SK-N-SH treated with all-trans-retinoic acid at 6 μM for 48 hours (cell line): ENCODE results near the gene CHST9.
"Not testable (repeated sequence)": the region's sequence is repeated elsewhere in the genome, so short reads cannot be mapped to it uniquely, and the experiment has no call there.

ENCODE experiments used
- ATAC-seq: fragments of 200-7000 bp; cut with Tn5 transposase; 3 replicates; pipeline ENCODE4 v1.9.1; 2020; ENCODE audit warnings: mild to moderate bottlenecking, moderate library complexity
- ARNTL ChIP-seq: fragments of 450-650 bp; formaldehyde crosslinking; IDR thresholded peaks from 2 replicates; pipeline ENCODE4 v1.5.0; 2020; ENCODE audit warnings: low read depth, mild to moderate bottlenecking, moderate library complexity, borderline replicate concordance
- BACH2 ChIP-seq: fragments of 250-450 bp; sonication (Bioruptor Pico); IDR thresholded peaks from 2 replicates; pipeline ENCODE4 v1.9.0; 2021; ENCODE audit warnings: mild to moderate bottlenecking, borderline replicate concordance
- CREB5 ChIP-seq: fragments of 250-450 bp; sonication (Bioruptor Pico); IDR thresholded peaks from 2 replicates; pipeline ENCODE4 v1.5.1; 2020; ENCODE audit warnings: low read depth, mild to moderate bottlenecking, moderate library complexity
- CSDC2 ChIP-seq: fragments of 250-450 bp; sonication (Bioruptor Pico); IDR thresholded peaks from 2 replicates; pipeline ENCODE4 v1.5.0; 2020; ENCODE audit warnings: mild to moderate bottlenecking, moderate library complexity
- CSRNP3 ChIP-seq: fragments of 250-450 bp; sonication (Bioruptor Pico); IDR thresholded peaks from 2 replicates; pipeline ENCODE4 v1.5.1; 2021; ENCODE audit warnings: mild to moderate bottlenecking, moderate library complexity
- ESRRG ChIP-seq: fragments of 250-450 bp; sonication (Bioruptor Pico); IDR thresholded peaks from 2 replicates; pipeline ENCODE4 v1.6.1; 2021; ENCODE audit warnings: mild to moderate bottlenecking
- GLIS3 ChIP-seq: fragments of 250-450 bp; sonication (Bioruptor Pico); IDR thresholded peaks from 2 replicates; pipeline ENCODE4 v1.5.0; 2020; ENCODE audit warnings: mild to moderate bottlenecking, moderate library complexity
- ISL1 ChIP-seq: fragments of 250-450 bp; sonication (Bioruptor Pico); IDR thresholded peaks from 2 replicates; pipeline ENCODE4 v2.1.2; 2022; ENCODE audit warnings: mild to moderate bottlenecking, moderate library complexity
- OSR1 ChIP-seq: fragments of 250-450 bp; sonication (Bioruptor Pico); IDR thresholded peaks from 2 replicates; pipeline ENCODE4 v1.8.0; 2022; ENCODE audit warnings: moderate library complexity, mild to moderate bottlenecking, inconsistent platforms
- PATZ1 ChIP-seq: fragments of 250-450 bp; sonication (Bioruptor Pico); IDR thresholded peaks from 2 replicates; pipeline ENCODE4 v1.8.0; 2020; ENCODE audit warnings: mild to moderate bottlenecking, moderate library complexity, borderline replicate concordance
- POU6F1 ChIP-seq: fragments of 250-450 bp; sonication (Bioruptor Pico); IDR thresholded peaks from 2 replicates; pipeline ENCODE4 v1.8.0; 2021; ENCODE audit warnings: low read depth, mild to moderate bottlenecking, moderate library complexity, borderline replicate concordance
- PPARA ChIP-seq: fragments of 250-450 bp; sonication (Bioruptor Pico); IDR thresholded peaks from 2 replicates; pipeline ENCODE4 v1.5.0; 2020; ENCODE audit warnings: mild to moderate bottlenecking, borderline replicate concordance
- RARB ChIP-seq: fragments of 250-450 bp; sonication (Bioruptor Pico); IDR thresholded peaks from 2 replicates; pipeline ENCODE4 v1.8.0; 2021; ENCODE audit warnings: mild to moderate bottlenecking, moderate library complexity
- SNAI2 ChIP-seq: fragments of 250-450 bp; sonication (Bioruptor Pico); IDR thresholded peaks from 2 replicates; pipeline ENCODE4 v1.5.0; 2020; ENCODE audit warnings: mild to moderate bottlenecking, moderate library complexity
- TCF4 ChIP-seq: fragments of 250-450 bp; sonication (Bioruptor Pico); IDR thresholded peaks from 2 replicates; pipeline ENCODE4 v1.8.0; 2021; ENCODE audit warnings: mild to moderate bottlenecking, moderate library complexity, borderline replicate concordance
- TOX ChIP-seq: fragments of 250-450 bp; sonication (Bioruptor Pico); IDR thresholded peaks from 2 replicates; pipeline ENCODE4 v1.8.0; 2021; ENCODE audit warnings: mild to moderate bottlenecking, moderate library complexity, borderline replicate concordance
- TSHZ2 ChIP-seq: fragments of 250-450 bp; sonication (Bioruptor Pico); IDR thresholded peaks from 2 replicates; pipeline ENCODE4 v1.5.0; 2020; ENCODE audit warnings: mild to moderate bottlenecking, moderate library complexity
- ZC3H10 ChIP-seq: fragments of 250-450 bp; sonication (Bioruptor Pico); IDR thresholded peaks from 2 replicates; pipeline ENCODE4 v1.5.1; 2021; ENCODE audit warnings: mild to moderate bottlenecking, moderate library complexity
- ZFP3 ChIP-seq: fragments of 250-450 bp; sonication (Bioruptor Pico); IDR thresholded peaks from 2 replicates; pipeline ENCODE4 v1.5.0; 2020; ENCODE audit warnings: mild to moderate bottlenecking, moderate library complexity
- ZNF565 ChIP-seq: fragments of 450-650 bp; formaldehyde crosslinking; conservative IDR thresholded peaks from 2 replicates; pipeline ENCODE4 v1.5.0; 2020; ENCODE audit warnings: low read depth, mild to moderate bottlenecking, moderate library complexity
- ZNF70 ChIP-seq: fragments of 450-650 bp; formaldehyde crosslinking; IDR thresholded peaks from 2 replicates; pipeline ENCODE4 v1.5.0; 2020; ENCODE audit warnings: mild to moderate bottlenecking, moderate library complexity
- ZNF8 ChIP-seq: fragments of 450-650 bp; formaldehyde crosslinking; IDR thresholded peaks from 2 replicates; pipeline ENCODE4 v1.5.0; 2020; ENCODE audit warnings: mild to moderate bottlenecking, moderate library complexity

CHST9 gene

GRCh38 chr18:26931659-26932058, 253.4 kb downstream of the CHST9 start:
- no peak for ATAC-seq

GRCh38 chr18:26930630-26931029, 254.5 kb downstream of the CHST9 start:
- TF ChIP-seq TSHZ2 (CRISPR knock-in tag) (no peak), ZNF565 (CRISPR knock-in tag) (no peak), TCF4 (CRISPR knock-in tag) (no peak), CREB5 (CRISPR knock-in tag) (no peak), ZFP3 (CRISPR knock-in tag) (no peak), OSR1 (no peak), TOX (no peak), ZNF70 (no peak), ZC3H10 (CRISPR knock-in tag) (no peak), ISL1 (CRISPR knock-in tag) (no peak), GLIS3 (no peak)
- no peak for ATAC-seq

More at GRCh38 chr18:26931659-26932058, 253.4 kb downstream of the CHST9 start:
- TF ChIP-seq PPARA (CRISPR knock-in tag) (no peak), PATZ1 (no peak), CSDC2 (CRISPR knock-in tag) (no peak), ISL1 (CRISPR knock-in tag) (no peak), ZNF70 (no peak), ESRRG (no peak), TOX (no peak)

- TF ChIP-seq SNAI2 (CRISPR knock-in tag), result no peak
- TF ChIP-seq TCF4 (CRISPR knock-in tag), result no peak
- TF ChIP-seq ISL1 (CRISPR knock-in tag), result peak; percentile 49; the same call in 1 of the 2 replicates
- TF ChIP-seq BACH2 (CRISPR knock-in tag), result no peak
- TF ChIP-seq ZNF565 (CRISPR knock-in tag), result no peak
- no peak for TF ChIP-seq ZNF70
- no peak for TF ChIP-seq OSR1
- no peak for TF ChIP-seq CSRNP3 (CRISPR knock-in tag)
- no peak for ATAC-seq
Observed at GRCh38 chr18:26928670-26929313, 256.3 kb downstream of the CHST9 start.

- ATAC-seq, result not testable (repeated sequence)
Observed at GRCh38 chr18:26927822-26928221, 257.3 kb downstream of the CHST9 start.

GRCh38 chr18:26926066-26926675, 258.9 kb downstream of the CHST9 start:
- ATAC-seq, result no peak
- TF ChIP-seq ZNF8 (CRISPR knock-in tag) (no peak), TOX (no peak), RARB (CRISPR knock-in tag) (no peak), PPARA (CRISPR knock-in tag) (no peak), TSHZ2 (CRISPR knock-in tag) (no peak), SNAI2 (CRISPR knock-in tag) (no peak), ZFP3 (CRISPR knock-in tag) (no peak), POU6F1 (CRISPR knock-in tag) (no peak), ZC3H10 (CRISPR knock-in tag) (no peak), ARNTL (CRISPR knock-in tag) (no peak)
